Glutamatergic neuron (in vitro differentiated cells): ENCODE data around the gene HSD17B4. TPM values are rescaled to one million over a fixed set of nuclear protein-coding genes. Genes with fewer than 3 reads are reported as not detected.
"Not testable (repeated sequence)": the region's sequence is repeated elsewhere in the genome, so short reads cannot be mapped to it uniquely, and the experiment has no call there.

Source experiments
- DNase-seq: peaks from one replicate; pipeline ENCODE4 v3.0.0; 2022
- H3K27ac Mint-ChIP-seq: one replicate; pipeline ENCODE4 v1.8.0; 2020; ENCODE audit warnings: mild to moderate bottlenecking, mixed read lengths, inconsistent platforms; ENCODE audit not compliant: unreplicated experiment
- H3K27me3 Mint-ChIP-seq: one replicate; pipeline ENCODE4 v1.8.0; 2020; ENCODE audit warnings: mild to moderate bottlenecking, moderate library complexity, mixed read lengths, inconsistent platforms; ENCODE audit not compliant: unreplicated experiment
- H3K36me3 Mint-ChIP-seq: one replicate; pipeline ENCODE4 v1.8.0; 2020; ENCODE audit warnings: mild to moderate bottlenecking, mixed read lengths, inconsistent platforms; ENCODE audit not compliant: unreplicated experiment
- H3K4me1 Mint-ChIP-seq: one replicate; pipeline ENCODE4 v1.8.0; 2020; ENCODE audit warnings: mild to moderate bottlenecking, low read depth, mixed read lengths, inconsistent platforms; ENCODE audit not compliant: unreplicated experiment
- H3K4me3 Mint-ChIP-seq: one replicate; pipeline ENCODE4 v1.8.0; 2020; ENCODE audit warnings: mild to moderate bottlenecking, mixed read lengths, inconsistent platforms; ENCODE audit not compliant: unreplicated experiment
- H3K9me3 Mint-ChIP-seq: one replicate; pipeline ENCODE4 v1.8.0; 2020; ENCODE audit warnings: mild to moderate bottlenecking, moderate library complexity, mixed read lengths, inconsistent platforms; ENCODE audit not compliant: unreplicated experiment
- CTCF ChIP-seq: fragments of 200-600 bp; sonication (generic); IDR thresholded peaks from one replicate; pipeline ENCODE4 v1.5.0; 2021; ENCODE audit not compliant: partially characterized antibody, unreplicated experiment
- total RNA-seq: library from RNA; stranded (reverse); fragmentation: NEBNext Ultra II Directional; extraction: Animal tissue kit (Norgen Biotek cat#: 25700); gene quantifications from one replicate; pipeline ENCODE4 v1.2.1, GENCODE V29; 2021; ENCODE audit not compliant: unreplicated experiment

The HSD17B4 gene
- total RNA-seq, 1 donor from 2014 or later, result 161 TPM

DNA sequence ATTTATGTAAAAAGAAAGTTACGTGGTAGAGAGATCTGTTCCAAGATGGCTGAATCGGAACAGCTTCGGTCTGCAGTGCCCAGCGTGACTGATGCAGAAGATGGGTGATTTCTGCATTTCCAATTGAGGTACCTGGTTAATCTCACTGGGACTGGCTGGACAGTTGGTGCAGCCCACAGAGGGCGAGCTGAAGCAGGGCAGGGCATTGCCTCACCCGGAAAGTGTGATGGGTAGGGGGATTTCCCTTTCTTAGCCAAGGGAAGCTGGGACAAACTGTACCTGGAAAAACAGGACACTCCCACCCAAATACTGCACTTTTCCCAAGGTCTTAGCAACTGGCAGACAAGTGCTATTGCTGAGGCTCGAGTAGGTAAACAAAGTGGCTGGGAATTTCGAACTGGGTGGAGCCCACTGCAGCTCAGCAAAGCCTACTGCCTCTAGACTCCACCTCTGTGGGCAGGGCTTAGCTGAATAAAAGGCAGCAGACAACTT is 13.1 kb upstream of the HSD17B4 start:
- TF ChIP-seq CTCF, result no peak
- Mint-ChIP-seq H3K9me3 (no peaks in the 10 kb centered on the region), H3K27ac (no peak overlapping the region), H3K27me3 (no peaks in the 10 kb centered on the region), H3K4me1 (no peaks in the 10 kb centered on the region), H3K4me3 (no peak overlapping the region), H3K36me3 (no peaks in the 10 kb centered on the region)
- no peak for DNase-seq

GRCh38 chr5:119439632-119440031 is 12.7 kb upstream of the HSD17B4 start:
- H3K4me1 Mint-ChIP-seq, H3K4me3 Mint-ChIP-seq, DNase-seq, H3K36me3 Mint-ChIP-seq, H3K27me3 Mint-ChIP-seq, H3K27ac Mint-ChIP-seq, H3K9me3 Mint-ChIP-seq: not testable (repeated sequence)

GRCh38 chr5:119444643-119445042 is 7.7 kb upstream of the HSD17B4 start:
- H3K27me3 Mint-ChIP-seq, H3K4me3 Mint-ChIP-seq, H3K9me3 Mint-ChIP-seq: not testable (repeated sequence)

DNA sequence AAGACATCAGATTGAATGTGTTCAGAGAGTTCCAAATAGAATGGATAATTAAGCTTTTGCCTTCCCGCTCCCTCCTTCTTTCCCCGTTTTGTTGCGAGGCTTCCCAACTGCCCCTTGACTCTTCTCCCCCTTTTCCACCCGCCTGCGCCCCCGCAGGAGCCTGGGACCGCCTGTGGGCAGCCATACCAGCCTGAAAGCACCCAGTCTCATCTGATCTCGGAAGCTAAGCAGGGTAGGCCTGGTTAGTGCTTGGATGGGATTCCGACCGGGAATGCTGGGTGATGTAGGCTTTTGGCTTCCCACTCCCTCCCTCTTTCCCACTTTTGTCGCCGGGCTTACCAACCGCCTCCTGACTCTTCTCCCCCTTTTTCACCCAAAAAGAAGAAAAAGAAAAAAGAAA is 6.8 kb upstream of the HSD17B4 start:
- DNase-seq, result no peak
- Mint-ChIP-seq H3K9me3 (peaks cover 4% of the 10 kb centered on the region), H3K4me3 (no peak overlapping the region)

More at GRCh38 chr5:119444643-119445042, 7.7 kb upstream of the HSD17B4 start:
- H3K36me3 Mint-ChIP-seq, H3K4me1 Mint-ChIP-seq, DNase-seq, H3K27ac Mint-ChIP-seq: not testable (repeated sequence)

GRCh38 chr5:119449882-119450281 is 2.4 kb upstream of the HSD17B4 start:
- H3K27ac Mint-ChIP-seq, result no peak overlapping the region
- TF ChIP-seq CTCF, result no peak
- H3K4me3 Mint-ChIP-seq, result no peak overlapping the region
- peaks cover 4% of the 10 kb centered on the region for H3K27me3 Mint-ChIP-seq
- H3K4me1 Mint-ChIP-seq, result peaks cover 15% of the 10 kb centered on the region
- no peak for DNase-seq
- H3K9me3 Mint-ChIP-seq, result peaks cover 11% of the 10 kb centered on the region
- H3K36me3 Mint-ChIP-seq, result peaks cover 10% of the 10 kb centered on the region

More for the DNA sequence above, 6.8 kb upstream of the HSD17B4 start:
- Mint-ChIP-seq H3K27me3 (peaks cover 3% of the 10 kb centered on the region), H3K27ac (no peak overlapping the region), H3K4me1 (peaks cover 7% of the 10 kb centered on the region), H3K36me3 (peaks cover 3% of the 10 kb centered on the region)
- TF ChIP-seq CTCF, result no peak

DNA sequence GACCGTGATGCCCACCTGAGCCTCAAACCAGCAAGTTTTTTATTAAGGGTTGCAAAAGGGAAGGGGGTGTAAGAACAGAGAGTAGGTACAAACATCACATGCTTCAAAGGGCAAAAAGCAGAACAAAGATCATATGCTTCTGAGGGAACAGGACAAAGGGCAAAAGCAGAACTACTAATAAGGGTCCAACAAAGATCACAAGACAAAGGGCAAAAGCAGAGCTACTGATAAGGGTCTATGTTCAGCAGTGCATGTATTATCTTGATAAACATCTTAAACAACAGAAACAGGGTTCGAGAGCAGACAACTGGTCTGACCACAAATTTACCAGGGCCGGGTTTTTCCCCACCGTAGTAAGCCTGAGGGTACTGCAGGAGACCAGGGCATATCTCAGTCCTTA is 1.7 kb upstream of the HSD17B4 start:
- peaks cover 15% of the 10 kb centered on the region for H3K4me1 Mint-ChIP-seq
- peaks cover 11% of the 10 kb centered on the region for H3K9me3 Mint-ChIP-seq
- not testable (repeated sequence) for H3K27ac Mint-ChIP-seq

More for the DNA sequence above, 1.7 kb upstream of the HSD17B4 start:
- DNase-seq, H3K27me3 Mint-ChIP-seq, H3K4me3 Mint-ChIP-seq: not testable (repeated sequence)
- peaks cover 10% of the 10 kb centered on the region for H3K36me3 Mint-ChIP-seq
